ENCODE results near the gene SPHK2.

- TF ChIP-seq CTCF (IDR thresholded peaks at IDR 0.05): no peak
- no peak for TF ChIP-seq POLR2A (IDR thresholded peaks at IDR 0.05)
These were observed 633 bp downstream of the SPHK2 start for GRCh38 chr19:48619692-48620585.
